Nucleus accumbens (tissue), 56 donors: ENCODE measurements around the gene NDUFV1.
A peak's percentile ranks its signal among the peaks of the same experiment; 100 is the strongest.
"Not testable (repeated sequence)": the region's sequence is repeated elsewhere in the genome, so short reads cannot be mapped to it uniquely, and the experiment has no call there.

ENCODE experiments used
- DNase-seq, 56 donors: peaks; one replicate each; lab custom pipeline; 2025; lab: John Stamatoyannopoulos, UW

Gene NDUFV1

GRCh38 chr11:67608486-67608885 lies 1.8 kb downstream of the NDUFV1 start:
- DNase-seq, result no peak

GRCh38 chr11:67609316-67609715 lies 2.6 kb downstream of the NDUFV1 start:
- DNase-seq, result no peak

- DNase-seq, result no peak
Observed at GRCh38 chr11:67610302-67610868, 3.6 kb downstream of the NDUFV1 start.

GRCh38 chr11:67611165-67611564 lies 4.4 kb downstream of the NDUFV1 start:
- no peak for DNase-seq

- DNase-seq, result no peak
Observed at GRCh38 chr11:67611704-67612587, 5.2 kb downstream of the NDUFV1 start.

GRCh38 chr11:67612751-67613150 lies 6.0 kb downstream of the NDUFV1 start:
- no peak for DNase-seq

GRCh38 chr11:67613313-67613959 lies 6.7 kb downstream of the NDUFV1 start:
- no peak for DNase-seq

GRCh38 chr11:67613960-67614715 lies 7.4 kb downstream of the NDUFV1 start:
- DNase-seq, result peak in 11 of 56 donors; percentile 10 to 54 (median 24)

GRCh38 chr11:67614730-67615714 lies 8.3 kb downstream of the NDUFV1 start:
- DNase-seq, result no peak

- no peak for DNase-seq
Observed at GRCh38 chr11:67615728-67616430, 9.1 kb downstream of the NDUFV1 start.

- peak in 1 of 56 donors; percentile 53 for DNase-seq
Observed at GRCh38 chr11:67616431-67617242, 9.9 kb downstream of the NDUFV1 start.

- no peak for DNase-seq
Observed at GRCh38 chr11:67617243-67617953, 10.7 kb downstream of the NDUFV1 start.

GRCh38 chr11:67618901-67619659 lies 12.3 kb downstream of the NDUFV1 start:
- DNase-seq, result not testable (repeated sequence)

GRCh38 chr11:67619683-67620618 lies 13.2 kb downstream of the NDUFV1 start:
- not testable (repeated sequence) for DNase-seq

GRCh38 chr11:67620621-67621020 lies 13.9 kb downstream of the NDUFV1 start:
- DNase-seq, result not testable (repeated sequence)
